Fibroblast of lung (primary cell): ENCODE results near the gene UBAP1L. TPM values are rescaled to one million over a fixed set of nuclear protein-coding genes. Genes with fewer than 3 reads are reported as not detected.

Experiments used
- DNase-seq, 2 donors: peaks; one replicate each; pipeline versions ENCODE4 v3.0.0 to v3.0.0-alpha.2; 2010; ENCODE audit warnings: low read depth in 2 of 2
- H2AFZ ChIP-seq: 2 replicates; pipeline ENCODE4 v1.5.1; 2012; ENCODE audit warnings: low read length, control low read depth, inconsistent platforms
- H3K27ac ChIP-seq: 2 replicates; pipeline ENCODE4 v1.5.1; 2011; ENCODE audit warnings: low read length, control low read depth; ENCODE audit not compliant: insufficient read depth
- H3K27me3 ChIP-seq: 2 replicates; pipeline ENCODE4 v1.5.1; 2011; ENCODE audit warnings: mild to moderate bottlenecking, low read length; ENCODE audit not compliant: control insufficient read depth, insufficient read depth
- H3K36me3 ChIP-seq: 2 replicates; pipeline ENCODE4 v1.5.1; 2011; ENCODE audit warnings: low read length; ENCODE audit not compliant: control insufficient read depth, insufficient read depth
- H3K4me1 ChIP-seq: 2 replicates; pipeline ENCODE4 v1.5.1; 2011; ENCODE audit warnings: low read length; ENCODE audit not compliant: control insufficient read depth, insufficient read depth; ENCODE audit errors: extremely low read depth
- H3K4me2 ChIP-seq: 2 replicates; pipeline ENCODE4 v1.5.1; 2011; ENCODE audit warnings: low read length, control low read depth; ENCODE audit not compliant: insufficient read depth; ENCODE audit errors: extremely low read depth
- H3K4me3 ChIP-seq, 4 experiments: fragments of 200-600 bp in 1 of 4; sonication (generic) in 1 of 4; replicated peaks in 1 of 4; 2 replicates each; pipeline ENCODE4 v1.5.1; 2011 to 2016; ENCODE audit warnings: low read length in 4 of 4, low read depth in 3 of 4, mild to moderate bottlenecking in 3 of 4, control low read depth in 2 of 4, inconsistent platforms in 1 of 4, mixed read lengths in 1 of 4; ENCODE audit not compliant: insufficient read depth in 1 of 4; ENCODE audit errors: control extremely low read depth in 1 of 4
- H3K79me2 ChIP-seq: 2 replicates; pipeline ENCODE4 v1.5.1; 2012; ENCODE audit warnings: mild to moderate bottlenecking, low read length, inconsistent platforms; ENCODE audit not compliant: control insufficient read depth, insufficient read depth
- H3K9ac ChIP-seq: 2 replicates; pipeline ENCODE4 v1.5.1; 2011; ENCODE audit warnings: mild to moderate bottlenecking, low read length, control low read depth; ENCODE audit not compliant: insufficient read depth
- H3K9me3 ChIP-seq: 2 replicates; pipeline ENCODE4 v1.5.1; 2012; ENCODE audit warnings: low read depth, low read length; ENCODE audit not compliant: control insufficient read depth, insufficient read depth
- H4K20me1 ChIP-seq: 2 replicates; pipeline ENCODE4 v1.5.1; 2011; ENCODE audit warnings: low read length; ENCODE audit not compliant: control insufficient read depth, insufficient read depth; ENCODE audit errors: extremely low read depth
- EZH2 ChIP-seq: IDR thresholded peaks from 2 replicates; pipeline ENCODE4 v1.5.1; 2012; ENCODE audit warnings: low read length, control low read depth, mild to moderate bottlenecking; ENCODE audit errors: missing control alignments
- polyA plus RNA-seq, 2 donors: library from polyadenylated mRNA; depleted of rRNA in 1 of 2; stranded (reverse) in 1 of 2; unstranded in 1 of 2; fragments of >200 nt; gene quantifications; 2 replicates each; pipeline ENCODE4 v1.2.1, GENCODE V29; 2011 to 2012; ENCODE audit warnings: missing spikeins in 1 of 2
- total RNA-seq: library from RNA; depleted of rRNA; stranded (reverse); fragments of >200 nt; gene quantifications from 2 replicates; pipeline ENCODE4 v1.2.1, GENCODE V29; 2014
- TF ChIP-seq, protein P1 (sequence below), 2 donors: IDR thresholded peaks in 1 of 2; conservative IDR thresholded peaks in 1 of 2; 1 replicate in 1 of 2; 2 replicates in 1 of 2; pipeline ENCODE4 v1.5.1; 2011 to 2012; ENCODE audit warnings: low read length in 2 of 2, control low read depth in 1 of 2, inconsistent platforms in 1 of 2, low read depth in 1 of 2, mild to moderate bottlenecking in 1 of 2

The UBAP1L gene
- total and polyA plus RNA-seq, 2 donors (not counting 1 experiment from before 2014, with no cell fraction given): 0.33 to 0.99 TPM

DNA sequence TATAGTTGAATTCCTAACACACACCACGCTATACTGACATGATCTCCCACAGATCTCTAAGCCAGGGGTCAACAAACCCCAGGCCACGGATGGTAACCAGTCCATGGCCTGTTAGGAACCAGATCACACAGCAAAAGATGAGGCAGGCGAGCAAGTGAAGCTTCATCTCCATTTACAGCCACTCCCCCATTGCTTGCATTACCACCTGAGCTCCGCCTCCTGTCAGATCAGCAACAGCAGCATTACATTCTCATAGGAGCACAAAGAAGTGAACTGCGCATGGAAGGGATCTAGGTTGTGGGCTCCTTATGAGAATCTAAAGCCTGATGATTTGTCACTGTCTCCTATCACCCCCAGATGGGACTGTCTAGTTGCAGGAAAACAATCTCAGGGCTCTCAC is 15.9 kb upstream of the UBAP1L start:
- Histone ChIP-seq H3K36me3 (peaks cover 14% of the 10 kb centered on the region), H3K4me2 (no peak overlapping the region), H2AFZ (no peak overlapping the region), H3K4me3 (no peak overlapping the region), H3K9ac (no peak overlapping the region), H3K4me1 (no peaks in the 10 kb centered on the region), H4K20me1 (no peaks in the 10 kb centered on the region), H3K27me3 (no peaks in the 10 kb centered on the region), H3K9me3 (no peaks in the 10 kb centered on the region), H3K79me2 (peaks cover 23% of the 10 kb centered on the region), H3K27ac (no peak overlapping the region)
- no peak for DNase-seq
- TF ChIP-seq, protein P1, sequence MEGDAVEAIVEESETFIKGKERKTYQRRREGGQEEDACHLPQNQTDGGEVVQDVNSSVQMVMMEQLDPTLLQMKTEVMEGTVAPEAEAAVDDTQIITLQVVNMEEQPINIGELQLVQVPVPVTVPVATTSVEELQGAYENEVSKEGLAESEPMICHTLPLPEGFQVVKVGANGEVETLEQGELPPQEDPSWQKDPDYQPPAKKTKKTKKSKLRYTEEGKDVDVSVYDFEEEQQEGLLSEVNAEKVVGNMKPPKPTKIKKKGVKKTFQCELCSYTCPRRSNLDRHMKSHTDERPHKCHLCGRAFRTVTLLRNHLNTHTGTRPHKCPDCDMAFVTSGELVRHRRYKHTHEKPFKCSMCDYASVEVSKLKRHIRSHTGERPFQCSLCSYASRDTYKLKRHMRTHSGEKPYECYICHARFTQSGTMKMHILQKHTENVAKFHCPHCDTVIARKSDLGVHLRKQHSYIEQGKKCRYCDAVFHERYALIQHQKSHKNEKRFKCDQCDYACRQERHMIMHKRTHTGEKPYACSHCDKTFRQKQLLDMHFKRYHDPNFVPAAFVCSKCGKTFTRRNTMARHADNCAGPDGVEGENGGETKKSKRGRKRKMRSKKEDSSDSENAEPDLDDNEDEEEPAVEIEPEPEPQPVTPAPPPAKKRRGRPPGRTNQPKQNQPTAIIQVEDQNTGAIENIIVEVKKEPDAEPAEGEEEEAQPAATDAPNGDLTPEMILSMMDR (conservative IDR thresholded peaks at IDR 0.05 in 1 of 2, IDR thresholded peaks at IDR 0.05 in 1 of 2; ENCODE audit: low read depth in 1 of 2, low read length in 2 of 2): no peak
- no peak for TF ChIP-seq EZH2

DNA sequence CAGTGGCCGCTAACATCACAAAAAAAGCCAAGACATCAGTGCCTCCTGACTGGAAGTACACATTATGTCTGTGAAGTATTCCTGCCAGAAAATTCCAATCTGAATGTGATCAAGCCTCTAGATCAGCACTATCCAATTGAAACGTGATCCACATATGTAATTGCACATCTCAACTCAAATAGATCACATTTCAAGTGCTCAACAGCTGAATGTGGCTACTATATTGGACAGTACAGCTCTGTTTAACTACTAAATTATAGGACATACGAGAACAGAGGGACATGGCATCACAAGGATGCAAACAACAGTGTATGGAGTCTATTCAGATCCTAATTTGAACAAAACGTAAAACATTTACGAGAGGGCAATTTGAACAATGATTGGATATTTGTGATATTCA is 542 bp upstream of the UBAP1L start:
- no peak for DNase-seq
- no peak overlapping the region for H3K27ac ChIP-seq
- no peaks in the 10 kb centered on the region for H3K27me3 ChIP-seq
- no peak overlapping the region for H2AFZ ChIP-seq
- H3K9ac ChIP-seq: no peak overlapping the region
- TF ChIP-seq, protein P1 (conservative IDR thresholded peaks at IDR 0.05 in 1 of 2, IDR thresholded peaks at IDR 0.05 in 1 of 2; ENCODE audit: low read depth in 1 of 2, low read length in 2 of 2): no peak
- TF ChIP-seq EZH2: no peak
- no peaks in the 10 kb centered on the region for H3K4me1 ChIP-seq
- no peaks in the 10 kb centered on the region for H4K20me1 ChIP-seq
- no peak overlapping the region for H3K4me2 ChIP-seq
- H3K9me3 ChIP-seq: no peaks in the 10 kb centered on the region
- no peaks in the 10 kb centered on the region for H3K79me2 ChIP-seq
- peaks cover 11% of the 10 kb centered on the region for H3K36me3 ChIP-seq
- no peak overlapping the region for H3K4me3 ChIP-seq

DNA sequence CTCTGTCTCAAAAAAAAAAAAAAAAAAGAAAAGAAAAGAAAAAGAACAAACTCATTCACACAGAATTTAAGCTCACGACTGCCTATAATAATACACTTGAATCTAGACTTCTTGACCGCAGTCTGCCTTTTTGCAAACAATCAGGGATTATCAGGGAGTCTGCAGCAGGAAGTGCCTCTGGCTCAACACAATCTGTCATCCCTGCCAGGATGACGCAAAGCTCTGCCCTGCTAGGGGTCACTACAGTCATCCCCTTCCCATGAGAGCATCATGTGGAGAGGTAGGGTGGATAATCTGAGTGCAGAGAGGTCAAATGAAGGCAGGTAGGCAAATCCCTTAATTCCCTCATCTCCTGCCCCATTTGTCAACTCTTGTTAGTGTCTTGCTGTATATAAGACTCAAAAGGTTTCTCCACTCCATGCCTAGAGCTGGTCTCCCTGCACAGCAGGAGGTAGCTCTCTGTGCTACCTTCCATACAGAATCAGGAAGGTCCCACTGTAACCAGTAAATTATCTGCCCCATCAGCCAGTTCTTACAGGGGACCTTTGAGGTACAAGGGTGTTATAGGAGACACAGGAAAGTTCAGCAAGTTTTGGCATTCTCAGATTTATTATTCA is 4.2 kb downstream of the UBAP1L start:
- Histone ChIP-seq H3K4me2 (no peak overlapping the region), H3K79me2 (no peaks in the 10 kb centered on the region), H4K20me1 (no peaks in the 10 kb centered on the region), H3K36me3 (peaks cover 2% of the 10 kb centered on the region), H3K4me1 (no peaks in the 10 kb centered on the region), H3K27ac (no peak overlapping the region), H2AFZ (no peak overlapping the region), H3K27me3 (no peaks in the 10 kb centered on the region), H3K9me3 (no peaks in the 10 kb centered on the region), H3K4me3 (no peak overlapping the region), H3K9ac (no peak overlapping the region)
- DNase-seq: peak; percentile 47 to 74
- TF ChIP-seq EZH2: no peak
